PFSK-1 (cell line): Measurements from ENCODE around the gene GPC6.

Experiments
- FOXP2 ChIP-seq: optimal IDR thresholded peaks from 2 replicates; pipeline ENCODE3; 2011; ENCODE audit warnings: borderline replicate concordance, control low read depth, inconsistent platforms; ENCODE audit not compliant: insufficient read depth; ENCODE audit errors: extremely low read length, extremely low read depth
- POLR2AphosphoS5 ChIP-seq: IDR thresholded peaks from 2 replicates; pipeline ENCODE4 v1.6.1; 2012; ENCODE audit warnings: low read depth, mild to moderate bottlenecking, control low read depth, low read length, moderate library complexity
- SIN3A ChIP-seq: IDR thresholded peaks from 2 replicates; pipeline ENCODE4 v1.6.1; 2012; ENCODE audit warnings: mild to moderate bottlenecking, low read length, moderate library complexity, borderline replicate concordance; ENCODE audit not compliant: insufficient read depth
- TAF1 ChIP-seq: IDR thresholded peaks from 2 replicates; pipeline ENCODE4 v1.6.1; 2012; ENCODE audit warnings: low read length, control low read depth, borderline replicate concordance; ENCODE audit not compliant: insufficient read depth
- TF ChIP-seq, protein P1 (sequence below), 2 experiments: IDR thresholded peaks; 2 replicates each; pipeline versions ENCODE4 v1.6.1 to v1.8.0; 2011 to 2012; ENCODE audit warnings: low read depth in 2 of 2, low read length in 2 of 2, control low read depth in 1 of 2, inconsistent platforms in 1 of 2, mild to moderate bottlenecking in 1 of 2, moderate library complexity in 1 of 2; ENCODE audit not compliant: insufficient read depth in 1 of 2

The GPC6 gene

GRCh38 chr13:93244918-93245280 is 18.3 kb downstream of the GPC6 start:
- TF ChIP-seq TAF1 (no peak), FOXP2 (no peak), SIN3A (no peak), POLR2AphosphoS5 (no peak)
- TF ChIP-seq, protein P1, sequence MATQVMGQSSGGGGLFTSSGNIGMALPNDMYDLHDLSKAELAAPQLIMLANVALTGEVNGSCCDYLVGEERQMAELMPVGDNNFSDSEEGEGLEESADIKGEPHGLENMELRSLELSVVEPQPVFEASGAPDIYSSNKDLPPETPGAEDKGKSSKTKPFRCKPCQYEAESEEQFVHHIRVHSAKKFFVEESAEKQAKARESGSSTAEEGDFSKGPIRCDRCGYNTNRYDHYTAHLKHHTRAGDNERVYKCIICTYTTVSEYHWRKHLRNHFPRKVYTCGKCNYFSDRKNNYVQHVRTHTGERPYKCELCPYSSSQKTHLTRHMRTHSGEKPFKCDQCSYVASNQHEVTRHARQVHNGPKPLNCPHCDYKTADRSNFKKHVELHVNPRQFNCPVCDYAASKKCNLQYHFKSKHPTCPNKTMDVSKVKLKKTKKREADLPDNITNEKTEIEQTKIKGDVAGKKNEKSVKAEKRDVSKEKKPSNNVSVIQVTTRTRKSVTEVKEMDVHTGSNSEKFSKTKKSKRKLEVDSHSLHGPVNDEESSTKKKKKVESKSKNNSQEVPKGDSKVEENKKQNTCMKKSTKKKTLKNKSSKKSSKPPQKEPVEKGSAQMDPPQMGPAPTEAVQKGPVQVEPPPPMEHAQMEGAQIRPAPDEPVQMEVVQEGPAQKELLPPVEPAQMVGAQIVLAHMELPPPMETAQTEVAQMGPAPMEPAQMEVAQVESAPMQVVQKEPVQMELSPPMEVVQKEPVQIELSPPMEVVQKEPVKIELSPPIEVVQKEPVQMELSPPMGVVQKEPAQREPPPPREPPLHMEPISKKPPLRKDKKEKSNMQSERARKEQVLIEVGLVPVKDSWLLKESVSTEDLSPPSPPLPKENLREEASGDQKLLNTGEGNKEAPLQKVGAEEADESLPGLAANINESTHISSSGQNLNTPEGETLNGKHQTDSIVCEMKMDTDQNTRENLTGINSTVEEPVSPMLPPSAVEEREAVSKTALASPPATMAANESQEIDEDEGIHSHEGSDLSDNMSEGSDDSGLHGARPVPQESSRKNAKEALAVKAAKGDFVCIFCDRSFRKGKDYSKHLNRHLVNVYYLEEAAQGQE (IDR thresholded peaks at IDR 0.05; ENCODE audit: insufficient read depth in 1 of 2, low read depth in 2 of 2, low read length in 2 of 2), result no peak

GRCh38 chr13:93246069-93246468 is 19.5 kb downstream of the GPC6 start:
- TF ChIP-seq, protein P1 (IDR thresholded peaks at IDR 0.05; ENCODE audit: insufficient read depth in 1 of 2, low read depth in 2 of 2, low read length in 2 of 2), result no peak
- no peak for TF ChIP-seq SIN3A
- TF ChIP-seq TAF1, result no peak
- TF ChIP-seq POLR2AphosphoS5, result no peak
- no peak for TF ChIP-seq FOXP2

GRCh38 chr13:93248627-93249047 is 22.0 kb downstream of the GPC6 start:
- TF ChIP-seq POLR2AphosphoS5 (0 out of 2 replicates have a peak, but pooled peaks have one; percentile 30), SIN3A (peak; percentile 19; the same call in 1 of the 2 replicates)
- TF ChIP-seq, protein P1 (IDR thresholded peaks at IDR 0.05; ENCODE audit: insufficient read depth in 1 of 2, low read depth in 2 of 2, low read length in 2 of 2), result no peak

- TF ChIP-seq TAF1, result no peak
- TF ChIP-seq POLR2AphosphoS5, result no peak
- TF ChIP-seq, protein P1 (IDR thresholded peaks at IDR 0.05; ENCODE audit: insufficient read depth in 1 of 2, low read depth in 2 of 2, low read length in 2 of 2), result no peak
- TF ChIP-seq FOXP2, result no peak
- TF ChIP-seq SIN3A, result no peak
Observed at GRCh38 chr13:93249364-93250306, 23.0 kb downstream of the GPC6 start.
